Islet precursor cell (in vitro differentiated cells): ENCODE data around the gene KRTAP19-8.

ENCODE experiments used
- DNase-seq: peaks from one replicate; pipeline ENCODE4 v3.0.0-alpha.2; 2018

Gene KRTAP19-8

GRCh38 chr21:31011412-31011811 lies 26.9 kb downstream of the KRTAP19-8 start:
- DNase-seq, result no peak

- no peak for DNase-seq
These were observed 29.9 kb downstream of the KRTAP19-8 start for GRCh38 chr21:31008355-31008754.

- DNase-seq, result no peak
These were observed 33.3 kb downstream of the KRTAP19-8 start for GRCh38 chr21:31005019-31005418.

- DNase-seq, result no peak
These were observed 34.8 kb downstream of the KRTAP19-8 start for GRCh38 chr21:31003471-31003870.

GRCh38 chr21:30997541-30997940 lies 40.7 kb downstream of the KRTAP19-8 start:
- no peak for DNase-seq

- no peak for DNase-seq
These were observed 41.5 kb downstream of the KRTAP19-8 start for GRCh38 chr21:30996728-30997127.

GRCh38 chr21:30994932-30995331 lies 43.3 kb downstream of the KRTAP19-8 start:
- no peak for DNase-seq

GRCh38 chr21:30990514-30991262 lies 47.6 kb downstream of the KRTAP19-8 start:
- DNase-seq, result no peak

GRCh38 chr21:30988706-30989105 lies 49.6 kb downstream of the KRTAP19-8 start:
- no peak for DNase-seq
